Measurements from ENCODE around the gene INHBA. TPM values are rescaled to one million over a fixed set of nuclear protein-coding genes. Genes with fewer than 3 reads are reported as not detected.

Gene INHBA
- total and polyA plus RNA-seq, 2 experiments from 2014 or later: 0.94 to 1.3 TPM

DNA sequence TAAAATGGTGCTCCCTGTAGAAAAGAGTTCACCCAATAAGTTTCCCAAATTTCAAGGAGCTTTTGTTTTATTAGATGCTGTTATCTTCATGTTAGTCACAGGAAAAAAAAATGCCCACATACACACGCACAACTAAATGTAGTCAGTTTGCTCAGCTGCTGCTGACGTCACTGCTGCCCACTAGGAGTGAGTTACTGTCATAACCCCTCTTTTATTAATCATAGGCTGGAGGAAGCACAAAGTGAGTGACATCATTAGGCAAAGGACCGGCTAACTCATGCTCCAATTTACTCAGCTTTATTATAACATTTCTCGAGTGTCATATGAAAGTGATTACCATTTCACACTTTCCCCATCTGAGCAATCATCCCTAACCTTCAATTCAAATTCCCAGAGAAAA is 6.7 kb upstream of the INHBA start:
- Histone ChIP-seq H3K9me2 (ENCODE audit: insufficient read depth) (no peaks in the 10 kb centered on the region), H3F3A (replicated peaks; ENCODE audit: low read depth) (peaks cover 7% of the 10 kb centered on the region; the same call in 1 of the 2 replicates), H2AFZ (no peak overlapping the region), H3K27ac (ENCODE audit: low read depth) (no peak overlapping the region), H4K20me1 (replicated peaks; ENCODE audit: insufficient read depth) (no peaks in the 10 kb centered on the region), H3K79me2 (replicated peaks; ENCODE audit: insufficient read depth) (no peaks in the 10 kb centered on the region), H3K4me1 (ENCODE audit: insufficient read depth) (peaks cover 14% of the 10 kb centered on the region), H3K4me3 (no peak overlapping the region), H3K4me2 (no peak overlapping the region), H3K36me3 (ENCODE audit: insufficient read depth) (no peaks in the 10 kb centered on the region), H3K27me3 (ENCODE audit: insufficient read depth) (peaks cover 18% of the 10 kb centered on the region)
- Mint-ChIP-seq H3K27ac (no peak overlapping the region), H3K36me3 (ENCODE audit: low read depth) (no peaks in the 10 kb centered on the region), H3K4me1 (peaks cover 19% of the 10 kb centered on the region), H3K27me3 (ENCODE audit: insufficient read depth, low read depth, poor library complexity) (peaks cover 17% of the 10 kb centered on the region), H3K9me3 (no peaks in the 10 kb centered on the region), H3K4me3 (no peak overlapping the region)
- DNase-seq (ENCODE audit: low spot score) (no peak), ATAC-seq (no peak)
- TF ChIP-seq, protein P1, sequence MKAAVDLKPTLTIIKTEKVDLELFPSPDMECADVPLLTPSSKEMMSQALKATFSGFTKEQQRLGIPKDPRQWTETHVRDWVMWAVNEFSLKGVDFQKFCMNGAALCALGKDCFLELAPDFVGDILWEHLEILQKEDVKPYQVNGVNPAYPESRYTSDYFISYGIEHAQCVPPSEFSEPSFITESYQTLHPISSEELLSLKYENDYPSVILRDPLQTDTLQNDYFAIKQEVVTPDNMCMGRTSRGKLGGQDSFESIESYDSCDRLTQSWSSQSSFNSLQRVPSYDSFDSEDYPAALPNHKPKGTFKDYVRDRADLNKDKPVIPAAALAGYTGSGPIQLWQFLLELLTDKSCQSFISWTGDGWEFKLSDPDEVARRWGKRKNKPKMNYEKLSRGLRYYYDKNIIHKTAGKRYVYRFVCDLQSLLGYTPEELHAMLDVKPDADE (IDR thresholded peaks at IDR 0.05): no peak
- TF ChIP-seq, protein P2, sequence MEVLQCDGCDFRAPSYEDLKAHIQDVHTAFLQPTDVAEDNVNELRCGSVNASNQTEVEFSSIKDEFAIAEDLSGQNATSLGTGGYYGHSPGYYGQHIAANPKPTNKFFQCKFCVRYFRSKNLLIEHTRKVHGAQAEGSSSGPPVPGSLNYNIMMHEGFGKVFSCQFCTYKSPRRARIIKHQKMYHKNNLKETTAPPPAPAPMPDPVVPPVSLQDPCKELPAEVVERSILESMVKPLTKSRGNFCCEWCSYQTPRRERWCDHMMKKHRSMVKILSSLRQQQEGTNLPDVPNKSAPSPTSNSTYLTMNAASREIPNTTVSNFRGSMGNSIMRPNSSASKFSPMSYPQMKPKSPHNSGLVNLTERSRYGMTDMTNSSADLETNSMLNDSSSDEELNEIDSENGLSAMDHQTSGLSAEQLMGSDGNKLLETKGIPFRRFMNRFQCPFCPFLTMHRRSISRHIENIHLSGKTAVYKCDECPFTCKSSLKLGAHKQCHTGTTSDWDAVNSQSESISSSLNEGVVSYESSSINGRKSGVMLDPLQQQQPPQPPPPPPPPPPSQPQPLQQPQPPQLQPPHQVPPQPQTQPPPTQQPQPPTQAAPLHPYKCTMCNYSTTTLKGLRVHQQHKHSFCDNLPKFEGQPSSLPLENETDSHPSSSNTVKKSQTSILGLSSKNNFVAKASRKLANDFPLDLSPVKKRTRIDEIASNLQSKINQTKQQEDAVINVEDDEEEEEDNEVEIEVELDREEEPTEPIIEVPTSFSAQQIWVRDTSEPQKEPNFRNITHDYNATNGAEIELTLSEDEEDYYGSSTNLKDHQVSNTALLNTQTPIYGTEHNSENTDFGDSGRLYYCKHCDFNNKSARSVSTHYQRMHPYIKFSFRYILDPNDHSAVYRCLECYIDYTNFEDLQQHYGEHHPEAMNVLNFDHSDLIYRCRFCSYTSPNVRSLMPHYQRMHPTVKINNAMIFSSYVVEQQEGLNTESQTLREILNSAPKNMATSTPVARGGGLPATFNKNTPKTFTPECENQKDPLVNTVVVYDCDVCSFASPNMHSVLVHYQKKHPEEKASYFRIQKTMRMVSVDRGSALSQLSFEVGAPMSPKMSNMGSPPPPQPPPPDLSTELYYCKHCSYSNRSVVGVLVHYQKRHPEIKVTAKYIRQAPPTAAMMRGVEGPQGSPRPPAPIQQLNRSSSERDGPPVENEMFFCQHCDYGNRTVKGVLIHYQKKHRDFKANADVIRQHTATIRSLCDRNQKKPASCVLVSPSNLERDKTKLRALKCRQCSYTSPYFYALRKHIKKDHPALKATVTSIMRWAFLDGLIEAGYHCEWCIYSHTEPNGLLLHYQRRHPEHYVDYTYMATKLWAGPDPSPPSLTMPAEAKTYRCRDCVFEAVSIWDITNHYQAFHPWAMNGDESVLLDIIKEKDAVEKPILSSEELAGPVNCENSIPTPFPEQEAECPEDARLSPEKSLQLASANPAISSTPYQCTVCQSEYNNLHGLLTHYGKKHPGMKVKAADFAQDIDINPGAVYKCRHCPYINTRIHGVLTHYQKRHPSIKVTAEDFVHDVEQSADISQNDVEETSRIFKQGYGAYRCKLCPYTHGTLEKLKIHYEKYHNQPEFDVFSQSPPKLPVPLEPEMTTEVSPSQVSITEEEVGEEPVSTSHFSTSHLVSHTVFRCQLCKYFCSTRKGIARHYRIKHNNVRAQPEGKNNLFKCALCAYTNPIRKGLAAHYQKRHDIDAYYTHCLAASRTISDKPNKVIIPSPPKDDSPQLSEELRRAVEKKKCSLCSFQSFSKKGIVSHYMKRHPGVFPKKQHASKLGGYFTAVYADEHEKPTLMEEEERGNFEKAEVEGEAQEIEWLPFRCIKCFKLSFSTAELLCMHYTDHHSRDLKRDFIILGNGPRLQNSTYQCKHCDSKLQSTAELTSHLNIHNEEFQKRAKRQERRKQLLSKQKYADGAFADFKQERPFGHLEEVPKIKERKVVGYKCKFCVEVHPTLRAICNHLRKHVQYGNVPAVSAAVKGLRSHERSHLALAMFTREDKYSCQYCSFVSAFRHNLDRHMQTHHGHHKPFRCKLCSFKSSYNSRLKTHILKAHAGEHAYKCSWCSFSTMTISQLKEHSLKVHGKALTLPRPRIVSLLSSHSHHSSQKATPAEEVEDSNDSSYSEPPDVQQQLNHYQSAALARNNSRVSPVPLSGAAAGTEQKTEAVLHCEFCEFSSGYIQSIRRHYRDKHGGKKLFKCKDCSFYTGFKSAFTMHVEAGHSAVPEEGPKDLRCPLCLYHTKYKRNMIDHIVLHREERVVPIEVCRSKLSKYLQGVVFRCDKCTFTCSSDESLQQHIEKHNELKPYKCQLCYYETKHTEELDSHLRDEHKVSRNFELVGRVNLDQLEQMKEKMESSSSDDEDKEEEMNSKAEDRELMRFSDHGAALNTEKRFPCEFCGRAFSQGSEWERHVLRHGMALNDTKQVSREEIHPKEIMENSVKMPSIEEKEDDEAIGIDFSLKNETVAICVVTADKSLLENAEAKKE (CRISPR knock-in tag; IDR thresholded peaks at IDR 0.05): no peak
- TF ChIP-seq EZH2phosphoT487 (IDR thresholded peaks at IDR 0.05; ENCODE audit: unreplicated experiment): no peak
- TF ChIP-seq, protein P3, sequence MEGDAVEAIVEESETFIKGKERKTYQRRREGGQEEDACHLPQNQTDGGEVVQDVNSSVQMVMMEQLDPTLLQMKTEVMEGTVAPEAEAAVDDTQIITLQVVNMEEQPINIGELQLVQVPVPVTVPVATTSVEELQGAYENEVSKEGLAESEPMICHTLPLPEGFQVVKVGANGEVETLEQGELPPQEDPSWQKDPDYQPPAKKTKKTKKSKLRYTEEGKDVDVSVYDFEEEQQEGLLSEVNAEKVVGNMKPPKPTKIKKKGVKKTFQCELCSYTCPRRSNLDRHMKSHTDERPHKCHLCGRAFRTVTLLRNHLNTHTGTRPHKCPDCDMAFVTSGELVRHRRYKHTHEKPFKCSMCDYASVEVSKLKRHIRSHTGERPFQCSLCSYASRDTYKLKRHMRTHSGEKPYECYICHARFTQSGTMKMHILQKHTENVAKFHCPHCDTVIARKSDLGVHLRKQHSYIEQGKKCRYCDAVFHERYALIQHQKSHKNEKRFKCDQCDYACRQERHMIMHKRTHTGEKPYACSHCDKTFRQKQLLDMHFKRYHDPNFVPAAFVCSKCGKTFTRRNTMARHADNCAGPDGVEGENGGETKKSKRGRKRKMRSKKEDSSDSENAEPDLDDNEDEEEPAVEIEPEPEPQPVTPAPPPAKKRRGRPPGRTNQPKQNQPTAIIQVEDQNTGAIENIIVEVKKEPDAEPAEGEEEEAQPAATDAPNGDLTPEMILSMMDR (conservative IDR thresholded peaks at IDR 0.05; ENCODE audit: low read depth in 2 of 2): no peak
- TF ChIP-seq EZH2 (IDR thresholded peaks at IDR 0.05; ENCODE audit: low read depth, unreplicated experiment): no peak
- no peak for TF ChIP-seq ZNF114 (CRISPR knock-in tag; IDR thresholded peaks at IDR 0.05)
- TF ChIP-seq CREB1 (CRISPR knock-in tag; IDR thresholded peaks at IDR 0.05; ENCODE audit: low read depth): no peak
- TF ChIP-seq NANOG (IDR thresholded peaks at IDR 0.05; ENCODE audit: borderline replicate concordance): no peak
- TF ChIP-seq, protein P4, sequence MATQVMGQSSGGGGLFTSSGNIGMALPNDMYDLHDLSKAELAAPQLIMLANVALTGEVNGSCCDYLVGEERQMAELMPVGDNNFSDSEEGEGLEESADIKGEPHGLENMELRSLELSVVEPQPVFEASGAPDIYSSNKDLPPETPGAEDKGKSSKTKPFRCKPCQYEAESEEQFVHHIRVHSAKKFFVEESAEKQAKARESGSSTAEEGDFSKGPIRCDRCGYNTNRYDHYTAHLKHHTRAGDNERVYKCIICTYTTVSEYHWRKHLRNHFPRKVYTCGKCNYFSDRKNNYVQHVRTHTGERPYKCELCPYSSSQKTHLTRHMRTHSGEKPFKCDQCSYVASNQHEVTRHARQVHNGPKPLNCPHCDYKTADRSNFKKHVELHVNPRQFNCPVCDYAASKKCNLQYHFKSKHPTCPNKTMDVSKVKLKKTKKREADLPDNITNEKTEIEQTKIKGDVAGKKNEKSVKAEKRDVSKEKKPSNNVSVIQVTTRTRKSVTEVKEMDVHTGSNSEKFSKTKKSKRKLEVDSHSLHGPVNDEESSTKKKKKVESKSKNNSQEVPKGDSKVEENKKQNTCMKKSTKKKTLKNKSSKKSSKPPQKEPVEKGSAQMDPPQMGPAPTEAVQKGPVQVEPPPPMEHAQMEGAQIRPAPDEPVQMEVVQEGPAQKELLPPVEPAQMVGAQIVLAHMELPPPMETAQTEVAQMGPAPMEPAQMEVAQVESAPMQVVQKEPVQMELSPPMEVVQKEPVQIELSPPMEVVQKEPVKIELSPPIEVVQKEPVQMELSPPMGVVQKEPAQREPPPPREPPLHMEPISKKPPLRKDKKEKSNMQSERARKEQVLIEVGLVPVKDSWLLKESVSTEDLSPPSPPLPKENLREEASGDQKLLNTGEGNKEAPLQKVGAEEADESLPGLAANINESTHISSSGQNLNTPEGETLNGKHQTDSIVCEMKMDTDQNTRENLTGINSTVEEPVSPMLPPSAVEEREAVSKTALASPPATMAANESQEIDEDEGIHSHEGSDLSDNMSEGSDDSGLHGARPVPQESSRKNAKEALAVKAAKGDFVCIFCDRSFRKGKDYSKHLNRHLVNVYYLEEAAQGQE (IDR thresholded peaks at IDR 0.05; ENCODE audit: unreplicated experiment): no peak
- TF ChIP-seq STAT1 (IDR thresholded peaks at IDR 0.05; ENCODE audit: unreplicated experiment): no peak
- no peak for TF ChIP-seq JUNB (IDR thresholded peaks at IDR 0.05; ENCODE audit: unreplicated experiment)
- TF ChIP-seq ZNF331 (CRISPR knock-in tag; IDR thresholded peaks at IDR 0.05; ENCODE audit: low read depth): no peak
- no peak for TF ChIP-seq POLR2AphosphoS5 (IDR thresholded peaks at IDR 0.05; ENCODE audit: low read depth)
